Activated B cell treated with CpG ODN at 0.5 μM for 24 hours (primary cell): Measurements from ENCODE around the gene VPS33B. TPM values are rescaled to one million over a fixed set of nuclear protein-coding genes. Genes with fewer than 3 reads are reported as not detected.
A peak's percentile ranks its signal among the peaks of the same experiment; 100 is the strongest.

Source experiments
- ATAC-seq: fragments of 200-7000 bp; cut with Tn5 transposase; one replicate; pipeline ENCODE4 v1.10.0; 2021; ENCODE audit warnings: low read depth, mild to moderate bottlenecking, moderate library complexity
- CTCF ChIA-PET: fragments of 350-600 bp; sonication (Branson Sonifier 250); formaldehyde crosslinking; loops from one replicate; lab custom pipeline; 2021; ENCODE audit warnings: antibody characterized with exemption; lab: Charles Lee
- POLR2A ChIA-PET: fragments of 350-600 bp; sonication (Branson Sonifier 250); formaldehyde crosslinking; loops from one replicate; lab custom pipeline; 2021; ENCODE audit warnings: antibody characterized with exemption; lab: Charles Lee
- DNase-seq: peaks from one replicate; pipeline ENCODE4 v3.0.0; 2022
- H3K27ac Mint-ChIP-seq: one replicate; pipeline ENCODE4 v1.8.0; 2020; ENCODE audit warnings: mixed read lengths
- H3K27me3 Mint-ChIP-seq: one replicate; pipeline ENCODE4 v1.8.0; 2021; ENCODE audit warnings: mixed read lengths
- H3K36me3 Mint-ChIP-seq: one replicate; pipeline ENCODE4 v1.8.0; 2021; ENCODE audit warnings: low read depth, mixed read lengths
- H3K4me1 Mint-ChIP-seq: one replicate; pipeline ENCODE4 v1.8.0; 2021; ENCODE audit warnings: mixed read lengths
- H3K4me3 Mint-ChIP-seq: one replicate; pipeline ENCODE4 v1.8.0; 2020; ENCODE audit warnings: mild to moderate bottlenecking, mixed read lengths
- H3K9me3 Mint-ChIP-seq: one replicate; pipeline ENCODE4 v1.8.0; 2020; ENCODE audit warnings: mixed read lengths
- CTCF ChIP-seq: fragments of 200-600 bp; IDR thresholded peaks from one replicate; pipeline ENCODE4 v1.8.0; 2022; ENCODE audit warnings: antibody characterized with exemption, mild to moderate bottlenecking
- intact Hi-C: fragments of 100-400 bp; cut with micrococcal nuclease; formaldehyde crosslinking; loops from one replicate; pipeline ENCODE4 v1.15.1; 2024
- total RNA-seq: library from RNA; stranded (reverse); gene quantifications from 2 replicates; pipeline ENCODE4 v1.2.3, GENCODE V29; 2022

Gene VPS33B
- 27.3 and 33.4 TPM in 2 replicates for total RNA-seq

GRCh38 chr15:91022075-91022831 lies at the start of gene VPS33B:
TSS of gene VPS33B (minus strand) at chr15:91022594. CDS start at chr15:91022249, 345 bp downstream.
- ATAC-seq, result peak; percentile 83
- Mint-ChIP-seq H3K4me3 (peak within 1 kb of the TSS; percentile 99), H3K9me3 (no peaks in the 10 kb centered on the region), H3K36me3 (peaks cover 19% of the 10 kb centered on the region), H3K4me1 (peaks cover 35% of the 10 kb centered on the region), H3K27ac (peak within 1 kb of the TSS; percentile 89), H3K27me3 (no peaks in the 10 kb centered on the region)
- intact Hi-C loops, result loop anchor here (1.0 kb wide), 2 partner anchors 28 to 66 kb away; partner anchors contain the start of gene PRC1
- CTCF ChIA-PET, result interaction anchor here (0.8 to 1.2 kb wide), 2 partner anchors 10 to 65 kb away, joined by 3 to 7 read pairs; no protein-coding TSS in a partner anchor
- peak; percentile 63 for DNase-seq
- POLR2A ChIA-PET, result interaction anchor here (0.7 to 1.9 kb wide), 6 partner anchors 11 to 91 kb away, joined by 3 to 6 read pairs (median 4); partner anchors contain the start of genes PRC1 and RCCD1
- TF ChIP-seq CTCF, result no peak

- H3K4me3 Mint-ChIP-seq, result no peak overlapping the region
- ChIA-PET POLR2A (no interaction called here), CTCF (no interaction called here)
- no peaks in the 10 kb centered on the region for H3K4me1 Mint-ChIP-seq
- no peak overlapping the region for H3K27ac Mint-ChIP-seq
- TF ChIP-seq CTCF, result no peak
- DNase-seq, result no peak
- H3K27me3 Mint-ChIP-seq, result peaks cover 21% of the 10 kb centered on the region
- intact Hi-C loops, result no loop called here
- no peaks in the 10 kb centered on the region for H3K9me3 Mint-ChIP-seq
- no peaks in the 10 kb centered on the region for H3K36me3 Mint-ChIP-seq
- no peak for ATAC-seq
These were observed 49.8 kb upstream of the VPS33B start for GRCh38 chr15:91072161-91072560.

- peaks cover 29% of the 10 kb centered on the region for H3K27me3 Mint-ChIP-seq
- ATAC-seq, result no peak
- H3K4me1 Mint-ChIP-seq, result no peaks in the 10 kb centered on the region
- H3K27ac Mint-ChIP-seq, result no peak overlapping the region
- ChIA-PET CTCF (no interaction called here), POLR2A (no interaction called here)
- no peak for TF ChIP-seq CTCF
- no peak for DNase-seq
- no peaks in the 10 kb centered on the region for H3K9me3 Mint-ChIP-seq
- intact Hi-C loops, result no loop called here
- no peak overlapping the region for H3K4me3 Mint-ChIP-seq
- H3K36me3 Mint-ChIP-seq, result no peaks in the 10 kb centered on the region
These were observed 48.5 kb upstream of the VPS33B start for GRCh38 chr15:91070872-91071271.

- Mint-ChIP-seq H3K4me1 (no peaks in the 10 kb centered on the region), H3K27ac (no peak overlapping the region), H3K27me3 (peaks cover 29% of the 10 kb centered on the region), H3K36me3 (no peaks in the 10 kb centered on the region), H3K4me3 (no peak overlapping the region), H3K9me3 (peaks cover 8% of the 10 kb centered on the region)
- ChIA-PET POLR2A (no interaction called here), CTCF (no interaction called here)
- ATAC-seq, result no peak
- no peak for DNase-seq
- intact Hi-C loops, result no loop called here
- TF ChIP-seq CTCF, result no peak
These were observed 46.6 kb upstream of the VPS33B start for GRCh38 chr15:91068966-91069365.

GRCh38 chr15:91068436-91068835 lies 46.0 kb upstream of the VPS33B start:
- Mint-ChIP-seq H3K4me1 (no peaks in the 10 kb centered on the region), H3K27me3 (peaks cover 29% of the 10 kb centered on the region), H3K27ac (no peak overlapping the region), H3K4me3 (no peak overlapping the region), H3K36me3 (no peaks in the 10 kb centered on the region), H3K9me3 (peaks cover 9% of the 10 kb centered on the region)
- CTCF ChIA-PET, result no interaction called here
- POLR2A ChIA-PET, result no interaction called here
- TF ChIP-seq CTCF, result no peak
- intact Hi-C loops, result no loop called here
- ATAC-seq (no peak), DNase-seq (no peak)
